ENCODE data around the gene GAGE10.
"Not testable (repeated sequence)": the region's sequence is repeated elsewhere in the genome, so short reads cannot be mapped to it uniquely, and the experiment has no call there.

- TF ChIP-seq, protein P1, sequence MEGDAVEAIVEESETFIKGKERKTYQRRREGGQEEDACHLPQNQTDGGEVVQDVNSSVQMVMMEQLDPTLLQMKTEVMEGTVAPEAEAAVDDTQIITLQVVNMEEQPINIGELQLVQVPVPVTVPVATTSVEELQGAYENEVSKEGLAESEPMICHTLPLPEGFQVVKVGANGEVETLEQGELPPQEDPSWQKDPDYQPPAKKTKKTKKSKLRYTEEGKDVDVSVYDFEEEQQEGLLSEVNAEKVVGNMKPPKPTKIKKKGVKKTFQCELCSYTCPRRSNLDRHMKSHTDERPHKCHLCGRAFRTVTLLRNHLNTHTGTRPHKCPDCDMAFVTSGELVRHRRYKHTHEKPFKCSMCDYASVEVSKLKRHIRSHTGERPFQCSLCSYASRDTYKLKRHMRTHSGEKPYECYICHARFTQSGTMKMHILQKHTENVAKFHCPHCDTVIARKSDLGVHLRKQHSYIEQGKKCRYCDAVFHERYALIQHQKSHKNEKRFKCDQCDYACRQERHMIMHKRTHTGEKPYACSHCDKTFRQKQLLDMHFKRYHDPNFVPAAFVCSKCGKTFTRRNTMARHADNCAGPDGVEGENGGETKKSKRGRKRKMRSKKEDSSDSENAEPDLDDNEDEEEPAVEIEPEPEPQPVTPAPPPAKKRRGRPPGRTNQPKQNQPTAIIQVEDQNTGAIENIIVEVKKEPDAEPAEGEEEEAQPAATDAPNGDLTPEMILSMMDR (IDR thresholded peaks at IDR 0.05), result not testable (repeated sequence)
- TF ChIP-seq POLR2A (IDR thresholded peaks at IDR 0.05), result not testable (repeated sequence)
These were observed 28.4 kb downstream of the GAGE10 start for GRCh38 chrX:49331841-49332240.
